HepG2 (cell line): ENCODE data around the gene CHRNG. TPM values are rescaled to one million over a fixed set of nuclear protein-coding genes. Genes with fewer than 3 reads are reported as not detected.

Experiments used
- ATAC-seq: fragments of 200-7000 bp; cut with Tn5 transposase; 3 replicates; pipeline ENCODE4 v1.9.1; 2020; ENCODE audit warnings: mild to moderate bottlenecking, moderate library complexity
- BruUV-seq: library from RNA; stranded (reverse); fragments of 400-500 nt; replicated peaks from 2 replicates; lab custom pipeline; 2021; lab: Mats Ljungman, UMichigan
- CTCF ChIA-PET: fragments of 300-600 bp; formaldehyde crosslinking; extraction: SDS; loops from one replicate; lab custom pipeline; 2021; ENCODE audit warnings: low total read pairs, inconsistent platforms, low intra/inter-chr PET ratio; lab: Yijun Ruan, JAX
- POLR2A ChIA-PET: fragments of 350-600 bp; sonication (Branson Sonifier 250); formaldehyde crosslinking; loops from one replicate; lab custom pipeline; 2020; ENCODE audit warnings: antibody characterized with exemption, inconsistent platforms; lab: Yijun Ruan, JAX
- DNase-seq: peaks from one replicate; pipeline ENCODE4 v3.0.0-alpha.2; 2015; ENCODE audit warnings: low spot score
- FAIRE-seq: peaks from 3 replicates; lab custom pipeline; 2011; peaks lifted over from hg19 to GRCh38; lab: Jason Lieb, UNC
- H2AFZ ChIP-seq: one replicate; pipeline ENCODE4 v1.6.1; 2011; ENCODE audit warnings: low read length, inconsistent platforms
- H3K27ac ChIP-seq: fragments of 300-600 bp; 3 replicates; pipeline ENCODE4 v1.8.0; 2011; ENCODE audit warnings: mixed run types, mild to moderate bottlenecking, mixed read lengths, low read length, inconsistent platforms; ENCODE audit not compliant: insufficient read depth; ENCODE audit errors: extremely low read length
- H3K27me3 ChIP-seq, 2 experiments: fragments of 200-600 bp in 1 of 2; 2 replicates in 1 of 2; 3 replicates in 1 of 2; pipeline versions ENCODE4 v1.6.0 to v1.8.0; 2011; ENCODE audit warnings: low read length in 2 of 2, mild to moderate bottlenecking in 2 of 2, moderate library complexity in 2 of 2, inconsistent platforms in 1 of 2; ENCODE audit not compliant: insufficient read depth in 2 of 2, control insufficient read depth in 1 of 2
- H3K36me3 ChIP-seq, 2 experiments: fragments of 200-600 bp in 1 of 2; replicated peaks in 1 of 2; 2 replicates in 1 of 2; 3 replicates in 1 of 2; pipeline versions ENCODE4 v1.5.1 to v1.8.0; 2011; ENCODE audit warnings: low read length in 2 of 2, inconsistent platforms in 1 of 2; ENCODE audit not compliant: insufficient read depth in 2 of 2, control insufficient read depth in 1 of 2
- H3K4me1 ChIP-seq: 2 replicates; pipeline ENCODE4 v1.5.1; 2012; ENCODE audit warnings: low read length, inconsistent platforms; ENCODE audit not compliant: insufficient read depth
- H3K4me2 ChIP-seq: 2 replicates; pipeline ENCODE4 v1.6.0; 2011; ENCODE audit warnings: low read depth, low read length, inconsistent platforms
- H3K4me3 ChIP-seq, 3 experiments: fragments of 200-600 bp in 1 of 3; sonication (generic), shearing (Covaris generic) in 1 of 3; replicated peaks in 1 of 3; 2 replicates each; pipeline ENCODE4 v1.5.1; 2011 to 2016; ENCODE audit warnings: low read length in 3 of 3, inconsistent platforms in 2 of 3, low read depth in 2 of 3, mild to moderate bottlenecking in 2 of 3, control low read depth in 1 of 3, mixed read lengths in 1 of 3; ENCODE audit not compliant: insufficient read depth in 1 of 3
- H3K79me2 ChIP-seq: one replicate; pipeline ENCODE4 v1.6.1; 2011; ENCODE audit warnings: low read length, inconsistent platforms; ENCODE audit not compliant: insufficient read depth
- H3K9ac ChIP-seq: 2 replicates; pipeline ENCODE4 v1.6.0; 2011; ENCODE audit warnings: mild to moderate bottlenecking, low read depth, low read length, inconsistent platforms; ENCODE audit not compliant: insufficient read depth
- H3K9me3 ChIP-seq: 2 replicates; pipeline ENCODE4 v1.5.1; 2012; ENCODE audit warnings: mild to moderate bottlenecking, low read length
- H4K20me1 ChIP-seq: 2 replicates; pipeline ENCODE4 v1.6.0; 2011; ENCODE audit warnings: inconsistent platforms, mild to moderate bottlenecking, low read length, moderate library complexity; ENCODE audit not compliant: insufficient read depth
- CHD2 ChIP-seq: IDR thresholded peaks from 2 replicates; pipeline ENCODE4 v1.6.1; 2011; ENCODE audit warnings: low read depth, low read length, improper control_type of control experiment
- EZH2 ChIP-seq: conservative IDR thresholded peaks from 2 replicates; pipeline ENCODE4 v1.6.1; 2012; ENCODE audit warnings: mild to moderate bottlenecking, low read depth, low read length, moderate library complexity
- NR0B2 ChIP-seq: sonication (generic); formaldehyde crosslinking; IDR thresholded peaks from 2 replicates; pipeline ENCODE4 v1.4.0; 2020; ENCODE audit warnings: mild to moderate bottlenecking, missing genetic modification reagents
- ONECUT2 ChIP-seq: sonication (generic); formaldehyde crosslinking; IDR thresholded peaks from 2 replicates; pipeline ENCODE4 v1.4.0; 2020; ENCODE audit warnings: missing genetic modification reagents
- PRPF4 ChIP-seq: fragments of 200-400 bp; formaldehyde crosslinking; IDR thresholded peaks from 2 replicates; pipeline ENCODE4 v1.6.1; 2016; ENCODE audit warnings: low read length, low read depth; ENCODE audit not compliant: poor library complexity, severe bottlenecking
- WGBS: methylation state at CpG from one replicate; pipeline ENCODE4 v1.1.6; 2017; ENCODE audit warnings: low lambda C conversion rate; 5-methylcytosine and 5-hydroxymethylcytosine counted together
- in situ Hi-C: cut with HindIII; loops from 2 replicates; pipeline ENCODE4 v1.10.0; 2017; ENCODE audit warnings: low pct_unique_long_range_greater_than_20kb; ENCODE audit not compliant: extremely low pct_ligation_motif_present
- intact Hi-C: fragments of 100-400 bp; cut with micrococcal nuclease; formaldehyde crosslinking; loops from one replicate; pipeline ENCODE4 v1.10.0; 2022; ENCODE audit not compliant: unreplicated experiment
- polyA plus RNA-seq, 8 experiments: library from polyadenylated mRNA; depleted of rRNA in 3 of 8; stranded (reverse) in 7 of 8; unstranded in 1 of 8; fragments of >200 nt; fragmentation: Illumina TruSeq in 4 of 8; extraction: Trizol in 4 of 8; gene quantifications; 2 replicates each; pipeline versions ENCODE4 v1.2.1 to v1.2.3, GENCODE V29; 2011 to 2016; ENCODE audit warnings: low read depth in 4 of 8, missing spikeins in 1 of 8, mixed read lengths in 1 of 8; ENCODE audit not compliant: insufficient read depth in 1 of 8
- total RNA-seq, 5 experiments: library from RNA; depleted of rRNA; stranded (reverse); fragments of >200 nt; fragmentation: Illumina TruSeq; extraction: Trizol; gene quantifications; 2 replicates each; pipeline ENCODE4 v1.2.3, GENCODE V29; 2016; ENCODE audit warnings: low read depth in 1 of 5
- TF ChIP-seq, protein P1 (sequence below): sonication (generic); formaldehyde crosslinking; IDR thresholded peaks from 2 replicates; pipeline ENCODE4 v1.5.0; 2020; ENCODE audit warnings: missing genetic modification reagents
- TF ChIP-seq, protein P2 (sequence below): sonication (generic); formaldehyde crosslinking; IDR thresholded peaks from 2 replicates; pipeline ENCODE4 v1.4.0; 2020; ENCODE audit warnings: mild to moderate bottlenecking, missing genetic modification reagents, borderline replicate concordance

The CHRNG gene
- total and polyA plus RNA-seq, 2 of the 13 experiments (the other 11 are each of a cell fraction or from before 2014, with no cell fraction given): not detected

- ATAC-seq: no peak
- no peak for DNase-seq
- Histone ChIP-seq H3K4me2 (peak overlapping the region; percentile 72), H2AFZ (no peak overlapping the region), H3K36me3 (no peaks in the 10 kb centered on the region), H3K4me3 (peak overlapping the region in 2 of 3 experiments; percentile 52 to 67; a peak in 3 of 6 replicates), H4K20me1 (no peaks in the 10 kb centered on the region), H3K27me3 (peaks cover 18 to 94% of the 10 kb centered on the region in 2 experiments), H3K79me2 (no peaks in the 10 kb centered on the region), H3K9ac (no peak overlapping the region), H3K9me3 (no peaks in the 10 kb centered on the region), H3K4me1 (peaks cover 11% of the 10 kb centered on the region), H3K27ac (no peak overlapping the region)
- TF ChIP-seq, protein P1, sequence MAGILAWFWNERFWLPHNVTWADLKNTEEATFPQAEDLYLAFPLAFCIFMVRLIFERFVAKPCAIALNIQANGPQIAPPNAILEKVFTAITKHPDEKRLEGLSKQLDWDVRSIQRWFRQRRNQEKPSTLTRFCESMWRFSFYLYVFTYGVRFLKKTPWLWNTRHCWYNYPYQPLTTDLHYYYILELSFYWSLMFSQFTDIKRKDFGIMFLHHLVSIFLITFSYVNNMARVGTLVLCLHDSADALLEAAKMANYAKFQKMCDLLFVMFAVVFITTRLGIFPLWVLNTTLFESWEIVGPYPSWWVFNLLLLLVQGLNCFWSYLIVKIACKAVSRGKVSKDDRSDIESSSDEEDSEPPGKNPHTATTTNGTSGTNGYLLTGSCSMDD (CRISPR knock-in tag): no peak
- TF ChIP-seq NR0B2 (CRISPR knock-in tag) (no peak), PRPF4 (no peak), CHD2 (no peak), EZH2 (peak; percentile 99), ONECUT2 (CRISPR knock-in tag) (no peak)
- TF ChIP-seq, protein P2, sequence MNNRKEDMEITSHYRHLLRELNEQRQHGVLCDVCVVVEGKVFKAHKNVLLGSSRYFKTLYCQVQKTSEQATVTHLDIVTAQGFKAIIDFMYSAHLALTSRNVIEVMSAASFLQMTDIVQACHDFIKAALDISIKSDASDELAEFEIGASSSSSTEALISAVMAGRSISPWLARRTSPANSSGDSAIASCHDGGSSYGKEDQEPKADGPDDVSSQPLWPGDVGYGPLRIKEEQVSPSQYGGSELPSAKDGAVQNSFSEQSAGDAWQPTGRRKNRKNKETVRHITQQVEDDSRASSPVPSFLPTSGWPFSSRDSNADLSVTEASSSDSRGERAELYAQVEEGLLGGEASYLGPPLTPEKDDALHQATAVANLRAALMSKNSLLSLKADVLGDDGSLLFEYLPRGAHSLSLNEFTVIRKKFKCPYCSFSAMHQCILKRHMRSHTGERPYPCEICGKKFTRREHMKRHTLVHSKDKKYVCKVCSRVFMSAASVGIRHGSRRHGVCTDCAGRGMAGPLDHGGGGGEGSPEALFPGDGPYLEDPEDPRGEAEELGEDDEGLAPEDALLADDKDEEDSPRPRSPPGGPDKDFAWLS (CRISPR knock-in tag): no peak
- WGBS: 31% methylated on average over 16 of the region's 16 CpGs
- BruUV-seq: no TSS peak
- intact Hi-C loops: no loop called here
- FAIRE-seq: no peak
- POLR2A ChIA-PET: no interaction called here
- CTCF ChIA-PET: no interaction called here
- in situ Hi-C loops: no loop called here
Observed at GRCh38 chr2:232503809-232504323, 35.6 kb upstream of the CHRNG start.
